HG03103 (cell line): Measurements from ENCODE around the gene PPP1R7.

Source experiments
- ATAC-seq: cut with Tn5 transposase; IDR thresholded peaks from one replicate; pipeline ENCODE4 v1.9.1; 2021; ENCODE audit warnings: low read depth; ENCODE audit not compliant: unreplicated experiment

PPP1R7 gene

GRCh38 chr2:241118737-241119505, 31.3 kb upstream of the PPP1R7 start:
- ATAC-seq: no peak

- ATAC-seq: no peak
Observed at GRCh38 chr2:241120440-241120839, 29.8 kb upstream of the PPP1R7 start.

- no peak for ATAC-seq
Observed at GRCh38 chr2:241121008-241121407, 29.3 kb upstream of the PPP1R7 start.

GRCh38 chr2:241122376-241123002, 27.8 kb upstream of the PPP1R7 start:
- ATAC-seq: no peak

GRCh38 chr2:241123816-241124536, 26.3 kb upstream of the PPP1R7 start:
- no peak for ATAC-seq

GRCh38 chr2:241125626-241126025, 24.6 kb upstream of the PPP1R7 start:
- no peak for ATAC-seq

GRCh38 chr2:241126201-241126611, 24.1 kb upstream of the PPP1R7 start:
- no peak for ATAC-seq

- no peak for ATAC-seq
Observed at GRCh38 chr2:241126771-241127202, 23.5 kb upstream of the PPP1R7 start.

- ATAC-seq: no peak
Observed at GRCh38 chr2:241128266-241128665, 22.0 kb upstream of the PPP1R7 start.

- ATAC-seq: no peak
Observed at GRCh38 chr2:241129086-241129871, 21.0 kb upstream of the PPP1R7 start.

GRCh38 chr2:241130316-241130715, 20.0 kb upstream of the PPP1R7 start:
- ATAC-seq: no peak

GRCh38 chr2:241131531-241131930, 18.7 kb upstream of the PPP1R7 start:
- no peak for ATAC-seq

GRCh38 chr2:241132538-241133435, 17.5 kb upstream of the PPP1R7 start:
- ATAC-seq: no peak

GRCh38 chr2:241133436-241133820, 16.8 kb upstream of the PPP1R7 start:
- no peak for ATAC-seq

- ATAC-seq: no peak
Observed at GRCh38 chr2:241134711-241135110, 15.6 kb upstream of the PPP1R7 start.

GRCh38 chr2:241135737-241136136, 14.5 kb upstream of the PPP1R7 start:
- ATAC-seq: no peak

- no peak for ATAC-seq
Observed at GRCh38 chr2:241136191-241136590, 14.1 kb upstream of the PPP1R7 start.

- ATAC-seq: no peak
Observed at GRCh38 chr2:241136661-241137260, 13.5 kb upstream of the PPP1R7 start.
